Fibroblast of gingiva (primary cell): Measurements from ENCODE around the gene SDC1.
"Not testable (repeated sequence)": the region's sequence is repeated elsewhere in the genome, so short reads cannot be mapped to it uniquely, and the experiment has no call there.

Source experiments
- DNase-seq: peaks from one replicate; pipeline ENCODE4 v3.0.0-alpha.2; 2011; ENCODE audit warnings: low read depth

The SDC1 gene

GRCh38 chr2:20196657-20197161 lies 28.2 kb downstream of the SDC1 start:
- no peak for DNase-seq

GRCh38 chr2:20196053-20196656 lies 28.8 kb downstream of the SDC1 start:
- DNase-seq: no peak

- DNase-seq: no peak
Observed at GRCh38 chr2:20195431-20196033, 29.4 kb downstream of the SDC1 start.

- DNase-seq: not testable (repeated sequence)
Observed at GRCh38 chr2:20195016-20195411, 29.9 kb downstream of the SDC1 start.

DNA sequence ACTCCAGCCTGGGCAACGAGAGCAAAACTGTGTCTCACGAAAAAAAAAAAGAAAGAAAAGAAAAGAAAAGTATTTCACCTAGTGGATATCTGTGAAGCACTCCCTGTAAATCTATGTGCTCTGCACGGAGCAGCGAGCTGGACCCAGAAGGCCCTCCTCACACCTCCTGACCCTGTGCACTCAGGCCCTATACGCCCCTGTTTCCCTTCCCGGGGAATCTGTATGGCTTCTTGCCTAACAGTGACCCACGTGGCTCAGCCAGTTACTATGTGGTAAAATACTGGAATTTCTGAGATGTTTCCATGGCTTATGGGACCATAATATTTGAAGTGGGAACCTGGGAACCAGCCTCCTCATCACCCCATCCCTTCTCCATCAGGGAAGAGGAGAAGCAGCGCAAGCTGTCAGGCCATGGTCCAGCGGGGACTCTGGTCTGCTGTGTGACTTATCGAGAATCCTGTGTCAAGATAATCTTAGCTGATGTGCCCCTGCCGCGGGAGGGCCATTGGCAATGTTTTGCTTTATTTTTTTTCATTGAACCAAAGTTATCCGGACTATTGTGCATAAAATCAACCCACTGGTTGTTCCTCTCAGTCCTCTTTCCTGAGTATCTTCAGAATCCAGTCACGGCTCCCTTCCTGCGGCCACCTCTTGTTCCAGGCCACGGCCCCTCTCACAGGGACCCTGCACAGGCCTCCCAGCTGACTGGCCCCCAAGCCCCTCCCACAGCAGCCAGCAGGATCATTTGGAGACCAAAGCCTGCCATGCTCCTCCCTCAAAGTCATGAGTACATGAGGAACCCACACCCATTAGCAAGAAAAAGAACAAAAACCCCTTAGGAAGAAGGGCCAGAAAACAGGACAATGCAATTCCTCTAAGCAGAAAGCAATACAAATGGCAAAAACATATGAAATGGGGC lies 30.6 kb downstream of the SDC1 start:
- DNase-seq: no peak

DNA sequence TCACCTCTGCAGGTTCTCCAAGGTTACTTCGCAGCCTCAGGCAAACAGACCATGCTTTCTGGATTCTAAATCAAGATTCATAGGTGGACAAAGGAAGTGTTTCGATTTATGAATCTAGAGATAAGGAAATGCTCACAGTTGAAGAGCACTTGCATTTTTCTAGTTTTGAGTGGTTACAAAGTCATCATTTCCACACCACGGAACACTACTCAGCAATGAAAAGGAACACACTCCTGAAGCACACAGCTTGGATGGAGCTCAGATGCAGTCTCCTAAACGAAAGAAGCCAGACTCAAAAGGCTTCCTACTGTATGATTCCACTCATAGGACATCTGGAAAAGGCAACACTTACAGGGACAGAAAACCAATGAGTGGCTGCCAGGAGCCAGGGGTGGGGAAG lies 31.7 kb downstream of the SDC1 start:
- DNase-seq: no peak

- DNase-seq: no peak
Observed at GRCh38 chr2:20192781-20193180, 32.1 kb downstream of the SDC1 start.

GRCh38 chr2:20191714-20192569 lies 33.0 kb downstream of the SDC1 start:
- no peak for DNase-seq

DNA sequence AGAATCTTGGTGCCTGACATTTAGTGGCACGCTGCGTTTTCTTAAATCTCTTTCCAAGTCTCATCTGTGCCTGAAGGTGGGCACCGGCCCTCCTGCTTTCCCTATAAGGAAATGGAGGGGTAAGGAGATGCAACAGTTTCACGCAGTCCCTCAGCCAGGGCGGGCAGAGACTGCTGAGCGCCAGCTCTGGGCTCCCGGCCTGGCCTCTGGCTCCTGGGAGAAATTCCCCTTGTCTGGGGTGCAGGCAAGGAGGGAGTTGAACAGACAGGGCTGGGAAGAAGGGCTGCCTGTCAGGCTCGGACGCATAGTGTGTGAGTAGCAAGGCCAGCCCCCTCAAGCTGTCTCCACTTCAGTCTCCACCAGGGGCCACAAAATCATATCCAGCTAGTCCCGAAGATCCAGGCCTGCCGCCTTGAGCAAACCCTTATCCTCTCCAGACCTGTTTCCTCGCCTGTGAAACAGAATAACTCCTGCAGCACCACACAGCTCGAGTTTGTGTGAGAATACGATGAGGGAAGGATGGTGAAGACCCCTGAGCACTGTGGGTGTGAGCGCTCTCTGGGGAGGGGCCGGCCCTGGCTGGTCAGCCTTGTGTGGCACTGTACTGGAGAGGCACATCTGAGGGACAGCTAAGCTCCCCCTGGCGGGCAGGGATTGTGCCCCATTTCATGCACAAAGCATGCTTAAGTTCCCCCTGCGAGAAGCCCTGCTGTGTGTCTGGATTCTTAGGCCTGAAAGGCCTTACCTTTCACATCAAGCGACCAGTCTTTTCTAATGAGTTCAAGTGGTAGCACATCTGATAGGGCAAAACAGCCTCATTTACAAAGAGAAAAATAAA lies 33.8 kb downstream of the SDC1 start:
- DNase-seq: peak; percentile 35

GRCh38 chr2:20190170-20190569 lies 34.8 kb downstream of the SDC1 start:
- no peak for DNase-seq

- DNase-seq: no peak
Observed at GRCh38 chr2:20189299-20189931, 35.5 kb downstream of the SDC1 start.

DNA sequence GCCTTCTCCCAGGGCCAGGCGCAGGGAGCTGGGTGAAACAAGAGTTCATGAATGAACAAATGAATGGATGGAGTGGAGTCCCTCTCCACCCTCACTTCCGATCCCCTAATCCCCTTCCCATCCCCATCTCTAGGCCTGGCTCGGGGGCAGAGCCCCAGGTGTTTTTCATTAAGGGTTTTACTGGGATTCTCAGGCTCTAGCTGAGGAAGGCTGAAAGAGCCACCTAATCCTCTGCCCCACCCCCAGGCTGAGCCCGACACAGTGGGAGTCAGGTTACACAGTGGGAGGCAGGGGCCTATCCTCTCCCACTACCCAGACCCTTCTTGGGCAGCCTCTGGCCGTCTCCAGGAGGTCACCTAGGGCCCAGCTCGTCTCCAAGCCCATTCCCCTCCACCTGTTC lies 36.1 kb downstream of the SDC1 start:
- DNase-seq: no peak

- DNase-seq: no peak
Observed at GRCh38 chr2:20188201-20188600, 36.7 kb downstream of the SDC1 start.

- DNase-seq: no peak
Observed at GRCh38 chr2:20187331-20187730, 37.6 kb downstream of the SDC1 start.

GRCh38 chr2:20186855-20187187 lies 38.1 kb downstream of the SDC1 start:
- DNase-seq: no peak

GRCh38 chr2:20186078-20186854 lies 38.7 kb downstream of the SDC1 start:
- no peak for DNase-seq

DNA sequence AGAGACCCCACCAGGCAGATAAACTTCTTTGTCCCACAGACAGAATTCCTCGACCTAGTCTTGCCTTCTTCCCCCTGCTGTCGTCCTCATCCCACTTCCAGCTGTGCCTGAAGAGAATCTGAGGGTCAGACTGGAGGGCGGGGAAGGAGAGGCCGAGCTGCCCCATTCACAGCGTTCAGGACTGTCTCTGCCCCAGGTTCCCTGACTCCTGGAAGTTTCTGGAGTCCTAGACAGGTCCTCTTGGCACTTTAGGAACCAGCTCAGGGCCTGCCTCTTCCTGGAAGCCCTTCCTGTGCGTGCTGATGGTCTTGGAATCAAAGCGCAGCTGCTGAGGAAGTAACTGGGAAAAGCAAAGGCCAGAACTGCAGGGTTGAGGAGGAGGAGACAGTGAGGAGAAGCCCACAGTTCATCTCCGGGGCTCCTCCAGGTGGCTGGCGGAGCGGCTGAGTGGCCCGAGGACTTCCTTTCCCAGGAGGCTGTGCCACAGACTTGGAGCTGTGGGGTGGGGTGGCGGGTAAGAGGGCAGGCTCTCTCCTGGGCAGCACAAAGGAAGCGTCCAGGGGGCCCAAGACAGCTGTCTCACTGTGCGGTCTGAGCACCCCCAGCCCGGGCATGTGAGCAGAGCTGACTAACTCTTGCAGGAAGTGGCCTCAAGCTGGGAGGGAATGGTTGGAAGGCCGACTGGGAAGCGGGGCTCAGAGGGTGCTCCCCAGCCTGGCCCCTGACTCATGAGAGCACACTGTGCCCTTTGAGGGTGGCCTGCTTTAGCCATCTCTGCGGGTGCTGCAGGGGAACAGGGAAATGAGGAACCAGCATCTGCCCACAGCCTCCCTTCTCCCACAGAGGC lies 39.5 kb downstream of the SDC1 start:
- DNase-seq: no peak

DNA sequence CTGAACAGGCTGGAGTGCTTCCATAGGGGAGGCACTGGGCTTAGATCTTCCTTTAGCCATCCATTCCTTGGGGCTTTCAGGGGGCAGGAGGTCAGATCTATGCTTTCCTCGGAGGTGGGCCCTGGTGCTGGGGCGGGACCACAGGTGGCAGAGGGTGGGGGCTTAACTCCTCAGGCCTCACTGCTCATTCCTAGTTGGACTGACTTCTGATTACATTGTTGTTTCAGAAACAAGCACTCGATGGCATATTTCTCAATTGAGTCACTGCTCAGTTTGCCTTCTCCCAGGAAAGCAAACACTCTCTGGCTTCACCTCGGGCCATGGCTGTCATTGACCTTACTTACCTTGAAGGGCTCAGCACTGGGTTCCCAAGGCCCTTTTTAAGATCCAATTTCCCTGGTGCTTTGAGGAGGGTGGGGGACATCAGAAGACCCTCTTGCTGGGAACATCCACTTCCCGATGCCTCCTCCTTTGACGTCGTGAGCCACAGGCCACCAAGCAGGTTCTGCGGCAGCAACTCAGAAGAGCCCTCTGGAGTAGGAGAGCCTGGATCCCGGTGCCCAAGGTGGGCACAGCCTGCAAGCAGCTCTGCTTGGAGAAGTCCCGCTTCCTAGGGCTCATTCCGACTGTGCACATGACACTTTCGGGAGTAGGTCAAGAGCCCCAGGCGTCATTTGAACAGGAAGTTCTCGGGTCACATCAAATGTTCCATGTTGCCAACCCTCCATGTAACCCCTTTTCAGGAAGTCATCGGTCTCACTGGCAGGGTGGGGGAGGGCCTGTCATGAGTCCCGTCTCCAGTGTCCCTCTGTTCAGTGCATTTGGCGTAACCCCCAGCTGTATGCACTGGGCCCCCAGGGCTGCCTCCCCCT lies 40.6 kb downstream of the SDC1 start:
- DNase-seq: peak; percentile 16
